GM19468 (cell line): ENCODE results near the gene PSPN.

Source experiments
- ATAC-seq: cut with Tn5 transposase; IDR thresholded peaks from one replicate; pipeline ENCODE4 v1.9.1; 2021; ENCODE audit warnings: mild to moderate bottlenecking, moderate library complexity, moderate number of reproducible peaks; ENCODE audit not compliant: unreplicated experiment; ENCODE audit errors: extremely low read depth

The PSPN gene

GRCh38 chr19:6340493-6341201, 35.1 kb downstream of the PSPN start:
- ATAC-seq: no peak

- ATAC-seq: no peak
These were observed 41.0 kb downstream of the PSPN start for GRCh38 chr19:6334490-6335285.

GRCh38 chr19:6333439-6333838, 42.3 kb downstream of the PSPN start, which contains the start of gene ACER1:
ACER1 (minus strand) TSS chr19:6333612; CDS start chr19:6333551, 61 bp downstream.
- ATAC-seq: no peak

- no peak for ATAC-seq
These were observed 48.9 kb downstream of the PSPN start for GRCh38 chr19:6326815-6327214.

GRCh38 chr19:6325614-6326013, 50.1 kb downstream of the PSPN start:
- no peak for ATAC-seq
